Nephron progenitor cell (in vitro differentiated cells): Measurements from ENCODE around the gene ZNF320.
"Not testable (repeated sequence)": the region's sequence is repeated elsewhere in the genome, so short reads cannot be mapped to it uniquely, and the experiment has no call there.

Source experiments
- DNase-seq: peaks from one replicate; pipeline ENCODE4 v3.0.0; 2021
- H3K27ac Mint-ChIP-seq: 2 replicates; pipeline ENCODE4 v1.8.0; 2021; ENCODE audit warnings: mild to moderate bottlenecking, moderate library complexity, mixed read lengths
- H3K27me3 Mint-ChIP-seq: 2 replicates; pipeline ENCODE4 v1.8.0; 2021; ENCODE audit warnings: mild to moderate bottlenecking, low read depth, mixed read lengths; ENCODE audit not compliant: poor library complexity
- H3K36me3 Mint-ChIP-seq: 2 replicates; pipeline ENCODE4 v1.8.0; 2021; ENCODE audit warnings: low read depth, mixed read lengths
- H3K4me1 Mint-ChIP-seq: 2 replicates; pipeline ENCODE4 v1.8.0; 2021; ENCODE audit warnings: mixed read lengths
- H3K4me3 Mint-ChIP-seq: 2 replicates; pipeline ENCODE4 v1.8.0; 2021; ENCODE audit warnings: mild to moderate bottlenecking, moderate library complexity, mixed read lengths
- H3K9me3 Mint-ChIP-seq: 2 replicates; pipeline ENCODE4 v1.8.0; 2021; ENCODE audit warnings: mild to moderate bottlenecking, moderate library complexity, mixed read lengths
- CTCF ChIP-seq: fragments of 200-600 bp; sonication (generic); IDR thresholded peaks from 2 replicates; pipeline ENCODE4 v1.5.0; 2021; ENCODE audit warnings: antibody characterized with exemption

The ZNF320 gene

GRCh38 chr19:52936954-52937325, 39.5 kb upstream of the ZNF320 start:
- Mint-ChIP-seq H3K27ac (peak overlapping the region; percentile 2), H3K36me3 (peaks cover 68% of the 10 kb centered on the region), H3K4me1 (peaks cover 17% of the 10 kb centered on the region), H3K27me3 (peaks cover 3% of the 10 kb centered on the region), H3K4me3 (no peak overlapping the region), H3K9me3 (peaks cover 45% of the 10 kb centered on the region)
- no peak for TF ChIP-seq CTCF
- DNase-seq, result no peak

- H3K4me3 Mint-ChIP-seq, result no peak overlapping the region
- peaks cover 11% of the 10 kb centered on the region for H3K4me1 Mint-ChIP-seq
- peaks cover 45% of the 10 kb centered on the region for H3K9me3 Mint-ChIP-seq
- DNase-seq, result no peak
- peak overlapping the region; percentile 2 for H3K27ac Mint-ChIP-seq
- no peak for TF ChIP-seq CTCF
- peaks cover 71% of the 10 kb centered on the region for H3K36me3 Mint-ChIP-seq
- H3K27me3 Mint-ChIP-seq, result peaks cover 3% of the 10 kb centered on the region
These were observed 38.9 kb upstream of the ZNF320 start for GRCh38 chr19:52936151-52936953.

- H3K4me1 Mint-ChIP-seq, result peaks cover 7% of the 10 kb centered on the region
- no peaks in the 10 kb centered on the region for H3K27me3 Mint-ChIP-seq
- no peak overlapping the region for H3K4me3 Mint-ChIP-seq
- no peak for TF ChIP-seq CTCF
- H3K36me3 Mint-ChIP-seq, result peaks cover 68% of the 10 kb centered on the region
- H3K27ac Mint-ChIP-seq, result no peak overlapping the region
- no peak for DNase-seq
- peaks cover 45% of the 10 kb centered on the region for H3K9me3 Mint-ChIP-seq
These were observed 38.0 kb upstream of the ZNF320 start for GRCh38 chr19:52935434-52935833.

GRCh38 chr19:52924641-52925040, 27.2 kb upstream of the ZNF320 start:
- H3K36me3 Mint-ChIP-seq, result peaks cover 57% of the 10 kb centered on the region
- H3K27ac Mint-ChIP-seq, DNase-seq, H3K4me3 Mint-ChIP-seq, H3K27me3 Mint-ChIP-seq: not testable (repeated sequence)
- H3K4me1 Mint-ChIP-seq, result peaks cover 21% of the 10 kb centered on the region
- peaks cover 31% of the 10 kb centered on the region for H3K9me3 Mint-ChIP-seq

- peaks cover 31% of the 10 kb centered on the region for H3K9me3 Mint-ChIP-seq
- peak overlapping the region; percentile 88 for H3K4me3 Mint-ChIP-seq
- H3K36me3 Mint-ChIP-seq, result peaks cover 51% of the 10 kb centered on the region
- DNase-seq, result no peak
- H3K27me3 Mint-ChIP-seq, result peaks cover 3% of the 10 kb centered on the region
- no peak for TF ChIP-seq CTCF
- no peak overlapping the region for H3K27ac Mint-ChIP-seq
- peaks cover 21% of the 10 kb centered on the region for H3K4me1 Mint-ChIP-seq
These were observed 26.6 kb upstream of the ZNF320 start for GRCh38 chr19:52923778-52924593.
